RWPE2 (cell line): ENCODE data around the gene ARGLU1.

Source experiments
- ATAC-seq: fragments of 200-7000 bp; cut with Tn5 transposase; 3 replicates; pipeline ENCODE4 v1.9.1; 2021; ENCODE audit warnings: low read depth
- DNase-seq: peaks from one replicate; pipeline ENCODE4 v3.0.0-alpha.2; 2020; ENCODE audit warnings: low spot score
- H3K27ac ChIP-seq: fragments of 450-650 bp; 2 replicates; pipeline ENCODE4 v1.5.1; 2017; ENCODE audit warnings: mild to moderate bottlenecking; ENCODE audit not compliant: poor library complexity, severe bottlenecking
- H3K27me3 ChIP-seq: fragments of 250-450 bp; sonication (Bioruptor Pico); 2 replicates; pipeline ENCODE4 v1.5.1; 2021; ENCODE audit warnings: mild to moderate bottlenecking, moderate library complexity; ENCODE audit not compliant: insufficient read depth, poor library complexity, severe bottlenecking
- H3K36me3 ChIP-seq: fragments of 250-450 bp; sonication (Bioruptor Pico); 2 replicates; pipeline ENCODE4 v1.5.1; 2020; ENCODE audit warnings: low read depth, mild to moderate bottlenecking, moderate library complexity
- H3K4me1 ChIP-seq: fragments of 250-450 bp; sonication (Bioruptor Pico); 2 replicates; pipeline ENCODE4 v1.5.1; 2021; ENCODE audit warnings: mild to moderate bottlenecking, moderate library complexity; ENCODE audit not compliant: insufficient read depth, poor library complexity, severe bottlenecking
- H3K4me3 ChIP-seq: fragments of 250-450 bp; sonication (Bioruptor Pico); 2 replicates; pipeline ENCODE4 v1.5.1; 2021; ENCODE audit warnings: mild to moderate bottlenecking, moderate library complexity; ENCODE audit not compliant: severe bottlenecking
- H3K9me3 ChIP-seq: fragments of 250-450 bp; sonication (Bioruptor Pico); 2 replicates; pipeline ENCODE4 v1.5.1; 2021; ENCODE audit warnings: mild to moderate bottlenecking, moderate library complexity; ENCODE audit not compliant: severe bottlenecking
- CTCF ChIP-seq: fragments of 450-650 bp; IDR thresholded peaks from one replicate; pipeline ENCODE4 v1.5.1; 2017; ENCODE audit warnings: mild to moderate bottlenecking, moderate library complexity; ENCODE audit not compliant: poor library complexity, severe bottlenecking

Gene ARGLU1

GRCh38 chr13:106612688-106613087 lies 44.8 kb upstream of the ARGLU1 start:
- no peak for TF ChIP-seq CTCF

GRCh38 chr13:106610486-106610885 lies 42.5 kb upstream of the ARGLU1 start:
- Histone ChIP-seq H3K9me3 (no peaks in the 10 kb centered on the region), H3K36me3 (no peaks in the 10 kb centered on the region), H3K4me1 (no peaks in the 10 kb centered on the region), H3K27ac (no peak overlapping the region), H3K27me3 (no peaks in the 10 kb centered on the region), H3K4me3 (no peak overlapping the region)
- DNase-seq = no peak
- TF ChIP-seq CTCF = no peak
- peak; percentile 99 for ATAC-seq

More at GRCh38 chr13:106612688-106613087, 44.8 kb upstream of the ARGLU1 start:
- Histone ChIP-seq H3K36me3 (no peaks in the 10 kb centered on the region), H3K27me3 (no peaks in the 10 kb centered on the region), H3K4me3 (no peak overlapping the region), H3K27ac (no peak overlapping the region), H3K9me3 (no peaks in the 10 kb centered on the region), H3K4me1 (peaks cover 2% of the 10 kb centered on the region)
- DNase-seq (no peak), ATAC-seq (no peak)

- Histone ChIP-seq H3K36me3 (no peaks in the 10 kb centered on the region), H3K4me3 (no peak overlapping the region), H3K9me3 (no peaks in the 10 kb centered on the region), H3K4me1 (no peaks in the 10 kb centered on the region), H3K27me3 (no peaks in the 10 kb centered on the region), H3K27ac (no peak overlapping the region)
- ATAC-seq (no peak), DNase-seq (no peak)
- TF ChIP-seq CTCF = no peak
These were observed 41.2 kb upstream of the ARGLU1 start for GRCh38 chr13:106609116-106609515.

GRCh38 chr13:106603546-106603945 lies 35.6 kb upstream of the ARGLU1 start:
- ATAC-seq (no peak), DNase-seq (no peak)
- Histone ChIP-seq H3K27me3 (no peaks in the 10 kb centered on the region), H3K36me3 (no peaks in the 10 kb centered on the region), H3K9me3 (no peaks in the 10 kb centered on the region), H3K4me1 (no peaks in the 10 kb centered on the region), H3K27ac (no peak overlapping the region), H3K4me3 (no peak overlapping the region)
- TF ChIP-seq CTCF = no peak

GRCh38 chr13:106602178-106602577 lies 34.2 kb upstream of the ARGLU1 start:
- no peak overlapping the region for H3K4me3 ChIP-seq
- ATAC-seq (no peak), DNase-seq (no peak)
- H3K27me3 ChIP-seq = no peaks in the 10 kb centered on the region
- H3K36me3 ChIP-seq = no peaks in the 10 kb centered on the region
- H3K9me3 ChIP-seq = no peaks in the 10 kb centered on the region
- TF ChIP-seq CTCF = no peak
- no peak overlapping the region for H3K27ac ChIP-seq
- no peaks in the 10 kb centered on the region for H3K4me1 ChIP-seq
